Neuronal stem cell (in vitro differentiated cells): ENCODE data around the gene FCER2.
A peak's percentile ranks its signal among the peaks of the same experiment; 100 is the strongest.

Source experiments
- DNase-seq: peaks from one replicate; pipeline ENCODE4 v3.0.0-alpha.2; 2013; ENCODE audit warnings: low spot score
- H2AFZ ChIP-seq: one replicate; pipeline ENCODE4 v1.6.1; 2013; ENCODE audit warnings: mild to moderate bottlenecking, low read length, inconsistent platforms
- H2AK5ac ChIP-seq: 2 replicates; pipeline ENCODE4 v1.6.1; 2013; ENCODE audit warnings: low read depth, mild to moderate bottlenecking, inconsistent platforms, low read length, moderate library complexity, mixed read lengths
- H2BK120ac ChIP-seq: 2 replicates; pipeline ENCODE4 v1.6.1; 2013; ENCODE audit warnings: low read depth, mild to moderate bottlenecking, inconsistent platforms, low read length, moderate library complexity, mixed read lengths
- H2BK12ac ChIP-seq: one replicate; pipeline ENCODE4 v1.6.1; 2013; ENCODE audit warnings: low read length, inconsistent platforms
- H2BK15ac ChIP-seq: 2 replicates; pipeline ENCODE4 v1.6.1; 2013; ENCODE audit warnings: mild to moderate bottlenecking, low read length, inconsistent platforms, mixed read lengths
- H2BK5ac ChIP-seq: one replicate; pipeline ENCODE4 v1.6.1; 2013; ENCODE audit warnings: inconsistent platforms, mild to moderate bottlenecking, low read length, moderate library complexity
- H3K14ac ChIP-seq: one replicate; pipeline ENCODE4 v1.6.1; 2013; ENCODE audit warnings: low read length, inconsistent platforms
- H3K18ac ChIP-seq: 2 replicates; pipeline ENCODE4 v1.6.1; 2013; ENCODE audit warnings: low read length, inconsistent platforms
- H3K23ac ChIP-seq: 2 replicates; pipeline ENCODE4 v1.6.1; 2013; ENCODE audit warnings: low read depth, mild to moderate bottlenecking, mixed read lengths, low read length, inconsistent platforms; ENCODE audit not compliant: poor library complexity
- H3K27ac ChIP-seq: replicated peaks from 3 replicates; pipeline ENCODE4 v1.5.1; 2013; ENCODE audit warnings: low read length, inconsistent platforms
- H3K27me3 ChIP-seq, 3 experiments: 2 replicates each; pipeline ENCODE4 v1.6.1; 2013; ENCODE audit warnings: low read length in 3 of 3, mild to moderate bottlenecking in 2 of 3, inconsistent platforms in 1 of 3, low read depth in 1 of 3, mixed read lengths in 1 of 3, moderate library complexity in 1 of 3; ENCODE audit not compliant: control insufficient read depth in 3 of 3, insufficient read depth in 3 of 3
- H3K36me3 ChIP-seq, 2 donors: replicated peaks in 1 of 2; 2 replicates each; pipeline ENCODE4 v1.6.1; 2013; ENCODE audit warnings: low read length in 2 of 2; ENCODE audit not compliant: control insufficient read depth in 2 of 2, insufficient read depth in 2 of 2
- H3K4ac ChIP-seq: 2 replicates; pipeline ENCODE4 v1.6.1; 2013; ENCODE audit warnings: inconsistent platforms, mild to moderate bottlenecking, low read length, moderate library complexity
- H3K4me1 ChIP-seq, 2 donors: 1 replicate in 1 of 2; 2 replicates in 1 of 2; pipeline ENCODE4 v1.6.1; 2013; ENCODE audit warnings: low read length in 2 of 2, low read depth in 1 of 2; ENCODE audit not compliant: control insufficient read depth in 2 of 2, insufficient read depth in 1 of 2
- H3K4me2 ChIP-seq: one replicate; pipeline ENCODE4 v1.6.1; 2013; ENCODE audit warnings: mild to moderate bottlenecking, low read length, inconsistent platforms; ENCODE audit not compliant: insufficient read depth, poor library complexity, severe bottlenecking
- H3K4me3 ChIP-seq, 2 donors: 2 replicates each; pipeline ENCODE4 v1.5.1; 2013; ENCODE audit warnings: low read length in 2 of 2, mild to moderate bottlenecking in 2 of 2, inconsistent platforms in 1 of 2, moderate library complexity in 1 of 2
- H3K79me1 ChIP-seq: one replicate; pipeline ENCODE4 v1.6.1; 2013; ENCODE audit warnings: low read depth, mild to moderate bottlenecking, inconsistent platforms, low read length, moderate library complexity
- H3K9ac ChIP-seq: one replicate; pipeline ENCODE4 v1.6.1; 2013; ENCODE audit warnings: mild to moderate bottlenecking, low read depth, low read length, inconsistent platforms; ENCODE audit not compliant: poor library complexity
- H3K9me3 ChIP-seq, 2 donors: replicated peaks in 1 of 2; 2 replicates each; pipeline versions ENCODE3 to v1.6.1; 2013; ENCODE audit warnings: low read length in 2 of 2, mild to moderate bottlenecking in 2 of 2, inconsistent platforms in 1 of 2, low read depth in 1 of 2, mixed read lengths in 1 of 2, moderate library complexity in 1 of 2; ENCODE audit not compliant: control insufficient read depth in 2 of 2, insufficient read depth in 1 of 2
- H4K8ac ChIP-seq: one replicate; pipeline ENCODE4 v1.6.1; 2013; ENCODE audit warnings: low read depth, mild to moderate bottlenecking, inconsistent platforms, low read length, moderate library complexity
- H4K91ac ChIP-seq: one replicate; pipeline ENCODE4 v1.6.1; 2013; ENCODE audit warnings: low read length, low read depth, mild to moderate bottlenecking, inconsistent platforms; ENCODE audit not compliant: poor library complexity
- WGBS, 2 donors: extraction: QIAGEN DNeasy Blood & Tissue Kit; methylation state at CpG; one replicate each; pipeline ENCODE4 v1.1.7; 2013; ENCODE audit warnings: missing lambda C conversion rate in 2 of 2, mixed read lengths in 1 of 2; ENCODE audit not compliant: insufficient read length in 2 of 2, insufficient replicate concordance in 1 of 2; ENCODE audit errors: extremely low coverage in 2 of 2; 5-methylcytosine and 5-hydroxymethylcytosine counted together

Gene FCER2

GRCh38 chr19:7648265-7649014 lies 53.5 kb downstream of the FCER2 start:
- H3K4me1 ChIP-seq: peaks cover 2 to 3% of the 10 kb centered on the region in 2 donors
- no peak overlapping the region for H4K91ac ChIP-seq
- peaks cover 2% of the 10 kb centered on the region for H3K79me1 ChIP-seq
- no peak overlapping the region for H3K27ac ChIP-seq
- H2AFZ ChIP-seq: no peak overlapping the region
- no peak overlapping the region for H3K4me2 ChIP-seq
- H3K14ac ChIP-seq: no peak overlapping the region
- H2BK120ac ChIP-seq: no peak overlapping the region
- DNase-seq: no peak
- no peaks in the 10 kb centered on the region for H3K36me3 ChIP-seq
- no peak overlapping the region for H3K18ac ChIP-seq
- no peak overlapping the region for H4K8ac ChIP-seq
- H2BK12ac ChIP-seq: no peak overlapping the region
- no peak overlapping the region for H2BK15ac ChIP-seq
- H3K4me3 ChIP-seq: no peak overlapping the region
- no CpG with 5 or more reads among the region's 15 CpGs for WGBS, 2 donors
- H2AK5ac ChIP-seq: no peak overlapping the region
- H2BK5ac ChIP-seq: no peak overlapping the region
- no peak overlapping the region for H3K4ac ChIP-seq
- peaks cover 0 to 26% (median 5%) of the 10 kb centered on the region in 3 experiments for H3K27me3 ChIP-seq
- no peak overlapping the region for H3K23ac ChIP-seq
- no peaks in the 10 kb centered on the region for H3K9me3 ChIP-seq
- no peak overlapping the region for H3K9ac ChIP-seq

DNA sequence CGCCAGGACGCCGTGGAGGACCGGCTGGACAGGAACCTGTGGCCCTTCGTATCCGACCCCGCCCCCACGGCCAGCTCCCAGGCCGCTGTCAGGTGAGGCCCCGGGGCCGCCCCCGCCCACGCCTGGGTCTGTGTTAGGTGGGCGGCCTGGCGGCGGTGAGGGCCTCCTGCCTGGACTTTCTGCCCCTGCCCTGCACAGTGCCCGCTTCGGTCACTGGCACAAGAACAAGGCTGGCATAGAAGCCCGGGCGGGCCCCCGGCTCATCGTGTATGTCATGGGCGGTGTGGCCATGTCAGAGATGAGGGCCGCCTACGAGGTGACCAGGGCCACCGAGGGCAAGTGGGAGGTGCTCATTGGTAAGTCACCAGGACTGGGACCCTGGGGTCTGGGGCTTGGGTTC lies 54.8 kb downstream of the FCER2 start:
- peaks cover 2% of the 10 kb centered on the region for H3K79me1 ChIP-seq
- no peak overlapping the region for H3K4me2 ChIP-seq
- H3K36me3 ChIP-seq: no peaks in the 10 kb centered on the region
- no peak overlapping the region for H3K27ac ChIP-seq
- no peak overlapping the region for H2BK12ac ChIP-seq
- no peak overlapping the region for H4K91ac ChIP-seq
- no peak overlapping the region for H3K4me3 ChIP-seq
- no peaks in the 10 kb centered on the region for H3K9me3 ChIP-seq
- no peak overlapping the region for H2AFZ ChIP-seq
- no peak overlapping the region for H4K8ac ChIP-seq
- H3K18ac ChIP-seq: no peak overlapping the region
- no peak for DNase-seq
- no peak overlapping the region for H2BK15ac ChIP-seq
- H3K23ac ChIP-seq: no peak overlapping the region
- WGBS, 2 donors: no CpG with 5 or more reads among the region's 26 CpGs
- no peak overlapping the region for H3K9ac ChIP-seq
- no peak overlapping the region for H2BK120ac ChIP-seq
- no peak overlapping the region for H3K14ac ChIP-seq
- H2AK5ac ChIP-seq: no peak overlapping the region
- H3K4me1 ChIP-seq: peaks cover 0 to under 1% of the 10 kb centered on the region in 2 donors
- H3K27me3 ChIP-seq: peaks cover 0 to 22% (median 5%) of the 10 kb centered on the region in 3 experiments
- H2BK5ac ChIP-seq: no peak overlapping the region
- no peak overlapping the region for H3K4ac ChIP-seq

- Histone ChIP-seq H2BK5ac (no peak overlapping the region), H2BK120ac (no peak overlapping the region), H3K23ac (no peak overlapping the region), H3K27ac (no peak overlapping the region), H3K36me3 (no peaks in the 10 kb centered on the region), H3K27me3 (peaks cover 0 to 22% (median 4%) of the 10 kb centered on the region in 3 experiments), H2AK5ac (peak overlapping the region; percentile 74), H3K79me1 (peaks cover 2% of the 10 kb centered on the region), H4K91ac (no peak overlapping the region), H2BK15ac (no peak overlapping the region), H3K4ac (no peak overlapping the region), H4K8ac (no peak overlapping the region), H3K9me3 (no peaks in the 10 kb centered on the region), H3K18ac (no peak overlapping the region), H3K4me2 (no peak overlapping the region), H3K9ac (no peak overlapping the region), H3K4me3 (no peak overlapping the region), H3K14ac (no peak overlapping the region), H2BK12ac (no peak overlapping the region), H3K4me1 (no peaks in the 10 kb centered on the region), H2AFZ (no peak overlapping the region)
- no CpG with 5 or more reads among the region's 8 CpGs for WGBS, 2 donors
- DNase-seq: no peak
These were observed 55.6 kb downstream of the FCER2 start for GRCh38 chr19:7646426-7646700.

GRCh38 chr19:7645656-7646425 lies 56.1 kb downstream of the FCER2 start:
- Histone ChIP-seq H3K4me2 (no peak overlapping the region), H3K79me1 (peaks cover 2% of the 10 kb centered on the region), H3K23ac (no peak overlapping the region), H2AFZ (peak overlapping the region; percentile 17), H3K4me1 (no peaks in the 10 kb centered on the region), H3K18ac (no peak overlapping the region), H3K14ac (no peak overlapping the region), H3K27ac (no peak overlapping the region), H3K9me3 (no peaks in the 10 kb centered on the region), H3K4me3 (no peak overlapping the region), H4K91ac (no peak overlapping the region), H2BK5ac (no peak overlapping the region), H2AK5ac (peak overlapping the region; percentile 75), H2BK12ac (peak overlapping the region; percentile 73), H3K27me3 (peaks cover 0 to 17% (median under 1%) of the 10 kb centered on the region in 3 experiments), H3K9ac (no peak overlapping the region), H4K8ac (no peak overlapping the region), H3K36me3 (no peaks in the 10 kb centered on the region), H2BK120ac (no peak overlapping the region), H3K4ac (no peak overlapping the region), H2BK15ac (no peak overlapping the region)
- no CpG with 5 or more reads among the region's 20 CpGs for WGBS, 2 donors
- no peak for DNase-seq
